Hepatocyte (in vitro differentiated cells): ENCODE data around the gene SLC29A2. TPM values are rescaled to one million over a fixed set of nuclear protein-coding genes. Genes with fewer than 3 reads are reported as not detected.
A peak's percentile ranks its signal among the peaks of the same experiment; 100 is the strongest.

Source experiments
- DNase-seq: peaks from one replicate; pipeline ENCODE4 v3.0.0-alpha.2; 2016; ENCODE audit warnings: low spot score
- H2AFZ ChIP-seq: fragments of 200-600 bp; sonication (generic); 2 replicates; pipeline ENCODE4 v1.6.0; 2016; ENCODE audit warnings: antibody characterized with exemption, mild to moderate bottlenecking
- H3K27ac ChIP-seq: fragments of 200-600 bp; sonication (generic); 2 replicates; pipeline ENCODE4 v1.5.1; 2016; ENCODE audit warnings: mild to moderate bottlenecking
- H3K27me3 ChIP-seq: fragments of 200-600 bp; sonication (generic); 2 replicates; pipeline ENCODE4 v1.6.1; 2016
- H3K36me3 ChIP-seq: fragments of 200-600 bp; sonication (generic); replicated peaks from 2 replicates; pipeline ENCODE4 v1.5.1; 2016; ENCODE audit warnings: low read depth; ENCODE audit not compliant: insufficient read depth
- H3K4me1 ChIP-seq: fragments of 200-600 bp; sonication (generic); 2 replicates; pipeline ENCODE4 v1.5.1; 2016; ENCODE audit warnings: mild to moderate bottlenecking, moderate library complexity; ENCODE audit not compliant: insufficient read depth
- H3K4me2 ChIP-seq: fragments of 200-600 bp; sonication (generic); 2 replicates; pipeline ENCODE4 v1.6.0; 2016
- H3K4me3 ChIP-seq: fragments of 200-600 bp; sonication (generic); 2 replicates; pipeline ENCODE4 v1.5.1; 2016; ENCODE audit warnings: mild to moderate bottlenecking
- H3K79me2 ChIP-seq: fragments of 200-600 bp; sonication (generic); 2 replicates; pipeline ENCODE4 v1.6.0; 2017; ENCODE audit warnings: mild to moderate bottlenecking
- H3K9me2 ChIP-seq: fragments of 200-600 bp; sonication (generic); replicated peaks from 2 replicates; pipeline ENCODE4 v1.6.0; 2017; ENCODE audit warnings: mild to moderate bottlenecking; ENCODE audit not compliant: insufficient read depth
- H3K9me3 ChIP-seq: fragments of 200-600 bp; sonication (generic); 2 replicates; pipeline ENCODE4 v1.5.1; 2016; ENCODE audit warnings: low read depth, mild to moderate bottlenecking
- H4K20me1 ChIP-seq: fragments of 200-600 bp; sonication (generic); 2 replicates; pipeline ENCODE4 v1.6.0; 2016; ENCODE audit warnings: mild to moderate bottlenecking; ENCODE audit not compliant: insufficient read depth, poor library complexity, severe bottlenecking
- CTCF ChIP-seq: fragments of 200-600 bp; sonication (generic); IDR thresholded peaks from 2 replicates; pipeline ENCODE4 v1.5.1; 2016; ENCODE audit warnings: antibody characterized with exemption, mild to moderate bottlenecking; ENCODE audit not compliant: poor library complexity
- EZH2 ChIP-seq: fragments of 200-600 bp; sonication (generic); IDR thresholded peaks from 2 replicates; pipeline ENCODE4 v1.6.1; 2016; ENCODE audit warnings: antibody characterized with exemption, mild to moderate bottlenecking, borderline replicate concordance
- EZH2phosphoT487 ChIP-seq: fragments of 200-600 bp; sonication (generic); IDR thresholded peaks from one replicate; pipeline ENCODE4 v1.6.1; 2018; ENCODE audit warnings: antibody characterized with exemption, mild to moderate bottlenecking, low read depth, moderate library complexity; ENCODE audit not compliant: unreplicated experiment, severe bottlenecking
- WGBS: methylation state at CpG from one replicate; pipeline ENCODE4 v1.1.6; 2016; ENCODE audit warnings: low lambda C conversion rate; ENCODE audit errors: missing lambda C conversion rate; 5-methylcytosine and 5-hydroxymethylcytosine counted together
- polyA plus RNA-seq: library from polyadenylated mRNA; unstranded; fragments of >200 nt; fragmentation: Nextera tagmentation; extraction: Ambion mirVana; gene quantifications from 2 replicates; pipeline ENCODE4 v1.2.1, GENCODE V29; 2016
- total RNA-seq: library from RNA; depleted of rRNA; stranded (reverse); fragments of >200 nt; gene quantifications from 2 replicates; pipeline ENCODE4 v1.2.3, GENCODE V29; 2014

The SLC29A2 gene
- total and polyA plus RNA-seq, 2 experiments from 2014 or later = 11.3 to 20.2 TPM

DNA sequence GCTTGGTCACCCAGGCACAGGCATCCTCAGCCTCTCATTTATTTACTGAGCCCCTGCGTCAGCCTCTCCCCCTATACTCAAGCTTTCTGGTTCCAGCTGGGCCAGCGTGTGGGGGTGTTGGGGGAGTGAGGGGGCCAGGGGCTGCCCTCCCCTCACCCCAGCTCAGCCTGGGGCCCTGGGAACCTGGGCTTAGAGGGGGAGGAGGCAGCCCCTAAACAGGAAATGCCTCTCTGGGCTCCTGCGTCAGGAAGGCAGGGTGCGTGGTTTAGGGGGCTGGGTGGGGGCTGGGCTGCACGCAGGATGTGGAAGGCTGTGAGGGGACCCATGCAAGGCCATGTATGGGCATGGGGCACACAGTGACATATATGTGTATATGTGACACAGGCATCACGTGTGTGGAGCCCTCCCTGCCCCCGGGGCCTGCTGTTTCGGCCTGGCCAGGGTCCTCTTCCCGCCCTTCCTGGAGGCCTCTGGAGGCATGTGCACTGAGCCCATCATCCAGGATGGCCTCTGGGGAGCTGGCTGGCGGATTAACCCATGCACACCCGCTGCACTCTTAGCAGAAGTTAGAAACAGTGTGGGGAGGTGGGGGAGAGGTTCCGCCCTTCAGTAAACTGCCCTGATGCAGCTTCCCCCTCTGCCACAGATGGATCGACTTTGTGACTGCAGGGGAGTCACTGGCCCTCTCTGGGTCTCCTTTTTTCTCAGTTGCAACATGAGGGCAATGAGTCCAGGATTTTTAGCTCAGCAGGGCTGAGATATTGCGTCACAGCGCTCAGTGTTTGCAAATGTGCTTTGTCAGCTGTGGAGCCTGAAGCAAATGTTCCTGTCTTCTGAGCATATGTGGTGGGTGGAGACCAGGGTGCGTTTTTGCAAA, 53.6 kb downstream of the SLC29A2 start:
- H3K27me3 ChIP-seq = no peaks in the 10 kb centered on the region
- no peak overlapping the region for H3K4me3 ChIP-seq
- no peak overlapping the region for H2AFZ ChIP-seq
- H3K36me3 ChIP-seq = no peaks in the 10 kb centered on the region
- H4K20me1 ChIP-seq = no peaks in the 10 kb centered on the region
- peaks cover 23% of the 10 kb centered on the region for H3K4me1 ChIP-seq
- peak; percentile 82 for DNase-seq
- no peaks in the 10 kb centered on the region for H3K9me2 ChIP-seq
- WGBS = 36% methylated on average over 13 of the region's 16 CpGs
- H3K9me3 ChIP-seq = no peaks in the 10 kb centered on the region
- H3K4me2 ChIP-seq = peak overlapping the region; percentile 77
- peak overlapping the region; percentile 97 for H3K27ac ChIP-seq
- peaks cover 29% of the 10 kb centered on the region for H3K79me2 ChIP-seq
- TF ChIP-seq CTCF (no peak), EZH2 (no peak), EZH2phosphoT487 (no peak)

- Histone ChIP-seq H3K79me2 (peaks cover 29% of the 10 kb centered on the region), H3K4me2 (peak overlapping the region; percentile 77), H3K9me3 (no peaks in the 10 kb centered on the region), H3K4me1 (peaks cover 23% of the 10 kb centered on the region), H3K9me2 (no peaks in the 10 kb centered on the region), H3K27ac (peak overlapping the region; percentile 97), H2AFZ (no peak overlapping the region), H3K36me3 (no peaks in the 10 kb centered on the region), H3K27me3 (no peaks in the 10 kb centered on the region), H3K4me3 (no peak overlapping the region), H4K20me1 (no peaks in the 10 kb centered on the region)
- whole genome bisulfite sequencing = 26% methylated on average over 10 of the region's 14 CpGs
- DNase-seq = peak; percentile 61
- TF ChIP-seq EZH2phosphoT487 (no peak), CTCF (no peak), EZH2 (no peak)
Measured at GRCh38 chr11:66317322-66317722, 54.2 kb downstream of the SLC29A2 start.

GRCh38 chr11:66316849-66317251, 54.7 kb downstream of the SLC29A2 start, which contains the start of gene CD248:
Gene CD248, minus strand, starts transcription at chr11:66317044. Its CDS starts 17 bp downstream, at chr11:66317027.
- WGBS = 35% methylated on average over 10 of the region's 29 CpGs
- peaks cover 29% of the 10 kb centered on the region for H3K79me2 ChIP-seq
- H3K4me2 ChIP-seq = peak within 1 kb of the TSS; percentile 77
- H3K4me3 ChIP-seq = peak within 1 kb of the TSS; percentile 19
- no peaks in the 10 kb centered on the region for H3K9me2 ChIP-seq
- no peaks in the 10 kb centered on the region for H4K20me1 ChIP-seq
- H3K36me3 ChIP-seq = no peaks in the 10 kb centered on the region
- H3K4me1 ChIP-seq = peaks cover 23% of the 10 kb centered on the region
- no peak within 1 kb of the TSS for H2AFZ ChIP-seq
- no peaks in the 10 kb centered on the region for H3K27me3 ChIP-seq
- H3K9me3 ChIP-seq = no peaks in the 10 kb centered on the region
- peak; percentile 84 for DNase-seq
- TF ChIP-seq EZH2 (no peak), EZH2phosphoT487 (no peak), CTCF (no peak)
- peak within 1 kb of the TSS; percentile 97 for H3K27ac ChIP-seq
